ENCODE results near the gene LARP1. TPM values are rescaled to one million over a fixed set of nuclear protein-coding genes. Genes with fewer than 3 reads are reported as not detected.
"Not testable (repeated sequence)": the region's sequence is repeated elsewhere in the genome, so short reads cannot be mapped to it uniquely, and the experiment has no call there.

Gene LARP1
- total RNA-seq, 1 experiment from 2014 or later: 290 TPM

GRCh38 chr5:154728939-154729588 is 26.1 kb upstream of the LARP1 start:
- Histone ChIP-seq H3K27me3 (ENCODE audit: insufficient read depth, low read depth) (no peaks in the 10 kb centered on the region), H3K4me1 (replicated peaks; ENCODE audit: insufficient read depth) (no peaks in the 10 kb centered on the region), H4K20me1 (ENCODE audit: insufficient read depth) (no peaks in the 10 kb centered on the region), H3K4me2 (no peak overlapping the region), H3K4me3 (no peak overlapping the region), H2AFZ (no peak overlapping the region), H3K27ac (no peak overlapping the region), H3K79me2 (ENCODE audit: low read depth) (no peaks in the 10 kb centered on the region), H3K9me2 (ENCODE audit: insufficient read depth) (no peaks in the 10 kb centered on the region), H3F3A (ENCODE audit: insufficient read depth, low read depth) (no peaks in the 10 kb centered on the region; the same call in 1 of the 2 replicates), H3K36me3 (ENCODE audit: low read depth) (no peaks in the 10 kb centered on the region), H3K9me3 (ENCODE audit: insufficient read depth, low read depth) (no peaks in the 10 kb centered on the region)
- TF ChIP-seq EZH2 (IDR thresholded peaks at IDR 0.05; ENCODE audit: low read depth): no peak
- TF ChIP-seq CTCF (conservative IDR thresholded peaks at IDR 0.05): no peak
- intact Hi-C loops (cut with micrococcal nuclease; ENCODE audit: unreplicated experiment): no loop called here
- no peak for DNase-seq
- no TSS peak for BruUV-seq (replicated peaks)
- ChIA-PET CTCF (no interaction called here), POLR2A (ENCODE audit: unreplicated experiment) (interaction anchor here (0.7 kb wide), 1 partner anchor 110 kb away, joined by 7 read pairs; no protein-coding TSS in a partner anchor)

- no peaks in the 10 kb centered on the region for H3K27me3 ChIP-seq (ENCODE audit: insufficient read depth, low read depth)
- no peak overlapping the region for H3K4me3 ChIP-seq
- no peak overlapping the region for H3K4me2 ChIP-seq
- no peak overlapping the region for H3K27ac ChIP-seq
- BruUV-seq (replicated peaks): no TSS peak
- H3K9me3 ChIP-seq (ENCODE audit: insufficient read depth, low read depth): no peaks in the 10 kb centered on the region
- intact Hi-C loops (cut with micrococcal nuclease; ENCODE audit: unreplicated experiment): no loop called here
- H3F3A ChIP-seq (ENCODE audit: insufficient read depth, low read depth): no peaks in the 10 kb centered on the region; the same call in 1 of the 2 replicates
- DNase-seq: no peak
- ChIA-PET POLR2A (ENCODE audit: unreplicated experiment) (interaction anchor here (0.7 kb wide), 1 partner anchor 259 kb away, joined by 11 read pairs; no protein-coding TSS in a partner anchor), CTCF (no interaction called here)
- no peaks in the 10 kb centered on the region for H3K36me3 ChIP-seq (ENCODE audit: low read depth)
- H3K4me1 ChIP-seq (replicated peaks; ENCODE audit: insufficient read depth): no peaks in the 10 kb centered on the region
- no peaks in the 10 kb centered on the region for H3K9me2 ChIP-seq (ENCODE audit: insufficient read depth)
- no peak for TF ChIP-seq CTCF (conservative IDR thresholded peaks at IDR 0.05)
- no peak for TF ChIP-seq EZH2 (IDR thresholded peaks at IDR 0.05; ENCODE audit: low read depth)
- no peak overlapping the region for H2AFZ ChIP-seq
- no peaks in the 10 kb centered on the region for H4K20me1 ChIP-seq (ENCODE audit: insufficient read depth)
- H3K79me2 ChIP-seq (ENCODE audit: low read depth): no peaks in the 10 kb centered on the region
These were observed 25.6 kb upstream of the LARP1 start for GRCh38 chr5:154729613-154730012.

GRCh38 chr5:154730761-154731160 is 24.4 kb upstream of the LARP1 start:
- H3K27ac ChIP-seq; H3K9me3 ChIP-seq (ENCODE audit: insufficient read depth, low read depth); H3K4me1 ChIP-seq (replicated peaks; ENCODE audit: insufficient read depth); H3F3A ChIP-seq (ENCODE audit: insufficient read depth, low read depth); H3K9me2 ChIP-seq (ENCODE audit: insufficient read depth); H3K27me3 ChIP-seq (ENCODE audit: insufficient read depth, low read depth); H3K4me3 ChIP-seq; BruUV-seq (replicated peaks); H3K79me2 ChIP-seq (ENCODE audit: low read depth); POLR2A ChIA-PET (ENCODE audit: unreplicated experiment); H3K36me3 ChIP-seq (ENCODE audit: low read depth); H4K20me1 ChIP-seq (ENCODE audit: insufficient read depth); H2AFZ ChIP-seq; DNase-seq; H3K4me2 ChIP-seq; intact Hi-C loops (cut with micrococcal nuclease; ENCODE audit: unreplicated experiment): not testable (repeated sequence)
- CTCF ChIA-PET: interaction anchor here (1.0 kb wide), 1 partner anchor 10 kb away, joined by 4 read pairs; no protein-coding TSS in a partner anchor
